BE2C (cell line): ENCODE results near the gene NFIX.

Experiments
- DNase-seq: peaks from one replicate; pipeline ENCODE4 v3.0.0-alpha.2; 2020
- H3K27me3 ChIP-seq: fragments of 250-450 bp; sonication (Bioruptor Pico); 2 replicates; pipeline ENCODE4 v1.5.1; 2020; ENCODE audit warnings: mild to moderate bottlenecking
- H3K36me3 ChIP-seq: fragments of 250-450 bp; sonication (Bioruptor Pico); 2 replicates; pipeline ENCODE4 v1.5.1; 2020; ENCODE audit warnings: mild to moderate bottlenecking
- H3K4me1 ChIP-seq: fragments of 250-450 bp; sonication (Bioruptor Pico); 2 replicates; pipeline ENCODE4 v1.5.1; 2020
- H3K4me3 ChIP-seq: 2 replicates; pipeline ENCODE4 v1.5.1; 2011; ENCODE audit warnings: low read depth, low read length
- H3K9me3 ChIP-seq: fragments of 250-450 bp; sonication (Bioruptor Pico); 2 replicates; pipeline ENCODE4 v1.5.1; 2020
- TF ChIP-seq, protein P1 (sequence below): IDR thresholded peaks from 2 replicates; pipeline ENCODE4 v1.5.1; 2012; ENCODE audit warnings: mild to moderate bottlenecking, low read depth, low read length

NFIX gene

DNA sequence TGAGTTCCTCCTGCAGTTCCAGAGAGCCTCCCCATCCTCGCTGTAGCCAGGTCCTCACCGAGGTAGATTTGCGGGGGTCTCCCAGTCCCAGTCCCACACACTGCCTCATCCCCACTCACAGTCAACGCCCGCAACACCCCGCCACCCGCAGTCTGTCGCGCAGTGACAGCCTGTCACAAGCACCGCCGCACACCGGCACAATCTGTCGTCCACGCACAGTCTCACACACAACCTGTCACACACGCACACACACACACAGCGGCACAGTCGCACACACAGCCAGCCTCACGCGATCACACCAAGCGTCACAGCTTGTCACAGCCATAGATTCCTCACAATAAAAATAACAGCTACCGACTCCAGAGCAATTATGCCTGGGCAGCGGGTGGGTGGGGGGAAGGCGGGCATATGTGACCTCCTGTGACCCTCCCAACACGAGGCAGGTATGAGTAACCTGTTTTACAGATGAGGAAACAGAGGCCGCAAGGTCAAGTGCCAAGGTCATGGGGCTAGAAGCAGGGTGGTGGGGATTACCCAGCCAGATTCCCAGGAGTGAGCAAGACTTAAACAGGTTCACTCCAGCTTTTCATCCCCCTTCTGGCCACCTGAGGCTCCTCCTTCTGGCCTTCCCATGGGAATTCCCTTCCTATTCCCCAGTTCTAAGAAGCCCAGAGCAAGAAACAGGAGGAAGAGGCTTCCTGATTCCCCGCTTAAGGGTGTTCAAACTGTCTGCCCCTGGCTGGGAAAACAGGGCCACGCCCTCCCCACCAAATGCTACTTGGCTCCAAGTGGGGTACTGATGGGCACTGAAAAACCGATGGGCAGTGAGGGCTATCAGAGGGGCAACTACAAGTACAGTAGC is 13.9 kb downstream of the NFIX start:
- Histone ChIP-seq H3K9me3 (no peaks in the 10 kb centered on the region), H3K27me3 (no peaks in the 10 kb centered on the region), H3K4me1 (peaks cover 4% of the 10 kb centered on the region; the same call in 1 of the 2 replicates), H3K4me3 (no peak overlapping the region), H3K36me3 (no peaks in the 10 kb centered on the region)
- TF ChIP-seq, protein P1, sequence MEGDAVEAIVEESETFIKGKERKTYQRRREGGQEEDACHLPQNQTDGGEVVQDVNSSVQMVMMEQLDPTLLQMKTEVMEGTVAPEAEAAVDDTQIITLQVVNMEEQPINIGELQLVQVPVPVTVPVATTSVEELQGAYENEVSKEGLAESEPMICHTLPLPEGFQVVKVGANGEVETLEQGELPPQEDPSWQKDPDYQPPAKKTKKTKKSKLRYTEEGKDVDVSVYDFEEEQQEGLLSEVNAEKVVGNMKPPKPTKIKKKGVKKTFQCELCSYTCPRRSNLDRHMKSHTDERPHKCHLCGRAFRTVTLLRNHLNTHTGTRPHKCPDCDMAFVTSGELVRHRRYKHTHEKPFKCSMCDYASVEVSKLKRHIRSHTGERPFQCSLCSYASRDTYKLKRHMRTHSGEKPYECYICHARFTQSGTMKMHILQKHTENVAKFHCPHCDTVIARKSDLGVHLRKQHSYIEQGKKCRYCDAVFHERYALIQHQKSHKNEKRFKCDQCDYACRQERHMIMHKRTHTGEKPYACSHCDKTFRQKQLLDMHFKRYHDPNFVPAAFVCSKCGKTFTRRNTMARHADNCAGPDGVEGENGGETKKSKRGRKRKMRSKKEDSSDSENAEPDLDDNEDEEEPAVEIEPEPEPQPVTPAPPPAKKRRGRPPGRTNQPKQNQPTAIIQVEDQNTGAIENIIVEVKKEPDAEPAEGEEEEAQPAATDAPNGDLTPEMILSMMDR: no peak
- DNase-seq: no peak

DNA sequence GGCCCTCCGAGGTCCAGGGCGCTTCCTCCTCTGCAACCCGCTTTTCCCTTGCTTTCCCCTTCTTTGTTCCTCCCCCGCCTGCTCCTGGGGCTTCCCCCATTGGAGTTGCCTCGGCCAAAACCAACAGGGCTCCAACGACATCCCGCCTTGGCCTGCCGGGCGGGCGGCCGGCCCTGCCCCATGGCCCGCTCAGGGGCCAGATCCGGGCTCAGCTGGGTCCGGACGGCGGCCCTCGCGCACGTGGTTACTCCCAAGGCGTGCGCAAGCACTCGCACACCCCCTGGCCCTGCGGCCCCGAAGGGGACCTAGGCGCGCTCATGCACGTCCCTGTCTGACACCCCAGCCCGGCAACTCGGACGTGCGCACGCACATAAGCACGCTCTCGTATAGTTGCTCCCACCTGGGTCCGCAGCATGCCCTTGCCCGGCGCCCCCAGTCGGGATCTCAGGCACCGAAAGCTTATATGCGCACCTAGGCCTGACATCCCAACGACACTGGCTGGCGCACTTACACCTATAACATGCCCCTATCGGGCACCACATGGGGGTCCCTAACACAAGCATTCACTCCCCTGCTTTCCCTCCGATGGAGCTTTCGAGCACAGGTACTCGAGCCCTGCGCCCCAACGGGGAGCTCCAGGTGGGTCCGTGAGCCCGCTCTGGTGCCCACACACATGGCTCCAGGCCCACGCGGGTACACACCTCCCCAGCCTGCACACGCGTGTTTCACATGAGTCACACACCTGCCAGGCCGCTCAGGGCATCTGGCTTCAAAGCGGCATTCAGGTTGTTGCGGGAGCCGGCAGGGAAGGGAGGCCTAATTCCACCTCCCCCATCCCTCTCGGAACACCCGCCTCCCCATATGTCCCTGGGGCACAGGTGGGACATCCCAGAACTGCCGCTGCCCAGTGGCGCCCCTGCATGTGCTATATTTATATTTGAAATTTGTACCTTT is 15.0 kb downstream of the NFIX start:
- no peaks in the 10 kb centered on the region for H3K27me3 ChIP-seq
- H3K9me3 ChIP-seq: no peaks in the 10 kb centered on the region
- peaks cover 4% of the 10 kb centered on the region; the same call in 1 of the 2 replicates for H3K4me1 ChIP-seq
- H3K36me3 ChIP-seq: no peaks in the 10 kb centered on the region
- TF ChIP-seq, protein P1: no peak
- H3K4me3 ChIP-seq: no peak overlapping the region
- no peak for DNase-seq

DNA sequence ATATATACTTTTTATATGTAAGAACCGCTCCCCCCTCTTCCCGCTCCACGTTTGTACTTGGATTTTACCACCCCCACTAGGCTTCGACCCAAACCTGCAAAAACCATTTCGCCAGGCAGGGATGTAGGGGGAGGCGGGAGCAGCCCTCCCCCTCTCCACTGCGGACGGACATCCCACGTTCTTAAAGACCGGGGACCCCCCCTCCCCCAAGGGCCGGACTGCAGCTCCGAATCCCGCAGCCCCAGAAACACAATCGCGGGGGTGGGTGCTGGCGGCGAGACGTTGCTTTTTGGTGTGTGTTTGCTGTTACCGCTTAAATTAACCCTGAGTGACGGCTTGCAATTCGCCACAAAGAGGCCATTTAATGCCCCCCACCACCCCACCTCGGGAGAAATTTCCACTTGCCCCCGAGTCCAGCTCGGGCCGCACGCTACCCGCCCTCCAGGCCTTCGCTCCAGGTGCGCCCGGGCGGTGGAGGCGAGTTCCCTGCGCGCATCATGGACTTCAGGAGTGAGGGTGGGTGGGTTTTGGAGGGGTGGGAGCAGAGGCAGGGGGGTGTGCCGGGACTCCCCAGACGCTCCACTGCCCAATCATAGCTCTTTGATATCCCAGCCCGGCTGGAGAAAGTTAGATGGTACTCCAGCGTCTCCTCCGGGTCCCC is 15.8 kb downstream of the NFIX start:
- Histone ChIP-seq H3K36me3 (no peaks in the 10 kb centered on the region), H3K27me3 (no peaks in the 10 kb centered on the region), H3K4me1 (peaks cover 4% of the 10 kb centered on the region; the same call in 1 of the 2 replicates), H3K9me3 (no peaks in the 10 kb centered on the region), H3K4me3 (no peak overlapping the region)
- DNase-seq: no peak
- TF ChIP-seq, protein P1: no peak

DNA sequence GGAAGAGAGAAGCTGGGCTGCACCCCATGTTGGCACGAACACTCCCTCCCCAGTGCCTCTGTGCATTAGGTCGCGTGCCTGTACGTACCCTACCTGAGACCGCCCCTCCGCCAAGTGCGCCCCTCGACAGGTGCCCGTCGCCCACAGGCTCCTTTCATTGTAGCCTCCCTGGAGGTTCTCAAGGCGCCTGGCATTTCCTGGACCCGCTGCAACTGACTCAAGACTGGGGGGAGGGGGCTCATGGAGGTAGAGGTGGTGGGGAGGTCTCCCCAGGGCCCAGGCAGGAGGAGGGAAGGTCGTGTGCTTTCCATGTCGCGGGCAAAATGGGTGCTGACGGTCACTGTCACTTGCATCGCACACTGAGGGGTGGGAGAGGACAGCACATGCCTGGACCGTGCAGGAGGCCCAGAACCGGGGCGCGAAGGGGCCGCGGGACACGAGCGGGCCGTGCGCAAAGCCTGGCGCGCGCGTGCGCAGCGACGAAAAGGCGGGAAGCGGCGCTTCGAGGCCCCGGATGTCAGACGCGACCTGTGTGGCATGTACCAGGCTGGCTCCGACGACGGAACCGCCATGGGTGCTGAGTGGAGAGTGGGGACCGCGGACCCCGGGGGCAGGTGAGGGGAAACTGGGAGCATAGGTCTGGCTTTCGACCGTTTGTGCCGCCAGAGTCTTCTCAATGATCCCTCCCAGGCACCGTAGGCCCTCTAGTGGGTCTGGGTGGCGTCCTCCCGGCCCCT is 16.5 kb downstream of the NFIX start:
- DNase-seq: no peak
- Histone ChIP-seq H3K4me1 (peaks cover 4% of the 10 kb centered on the region; the same call in 1 of the 2 replicates), H3K36me3 (no peaks in the 10 kb centered on the region), H3K4me3 (no peak overlapping the region), H3K9me3 (no peaks in the 10 kb centered on the region), H3K27me3 (no peaks in the 10 kb centered on the region)
- TF ChIP-seq, protein P1: no peak

DNA sequence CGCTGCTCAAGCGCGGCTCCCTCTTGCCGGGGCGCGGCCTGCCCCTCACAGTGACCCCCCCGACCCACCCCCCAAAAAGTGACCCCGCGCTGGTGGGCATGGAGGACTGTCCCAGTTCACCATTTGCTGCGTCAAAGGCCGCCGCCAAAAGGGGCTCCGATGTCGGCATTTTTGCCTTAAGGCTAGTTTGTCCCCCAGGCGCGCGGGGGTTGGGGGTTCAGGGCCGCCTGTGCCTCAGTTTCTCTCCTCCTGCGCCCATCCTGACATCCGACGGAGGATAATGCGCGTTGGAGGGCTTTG is 17.1 kb downstream of the NFIX start:
- Histone ChIP-seq H3K4me3 (no peak overlapping the region), H3K9me3 (no peaks in the 10 kb centered on the region), H3K4me1 (peaks cover 4% of the 10 kb centered on the region; the same call in 1 of the 2 replicates), H3K27me3 (no peaks in the 10 kb centered on the region), H3K36me3 (no peaks in the 10 kb centered on the region)
- DNase-seq: no peak
- TF ChIP-seq, protein P1: no peak
